OCI-LY3 (cell line): ENCODE results near the gene GSTA2.

Experiments
- EZH2phosphoT487 ChIP-seq: fragments of 200-600 bp; shearing (Covaris generic); IDR thresholded peaks from 2 replicates; pipeline ENCODE4 v1.6.1; 2018; ENCODE audit warnings: antibody characterized with exemption, mixed run types, low read depth
- TF ChIP-seq, protein P1 (sequence below): fragments of 200-600, 300-600 bp; sonication (generic); IDR thresholded peaks from 2 replicates; pipeline ENCODE4 v1.5.1; 2014; ENCODE audit warnings: antibody characterized with exemption, low read length, low read depth

DNA sequence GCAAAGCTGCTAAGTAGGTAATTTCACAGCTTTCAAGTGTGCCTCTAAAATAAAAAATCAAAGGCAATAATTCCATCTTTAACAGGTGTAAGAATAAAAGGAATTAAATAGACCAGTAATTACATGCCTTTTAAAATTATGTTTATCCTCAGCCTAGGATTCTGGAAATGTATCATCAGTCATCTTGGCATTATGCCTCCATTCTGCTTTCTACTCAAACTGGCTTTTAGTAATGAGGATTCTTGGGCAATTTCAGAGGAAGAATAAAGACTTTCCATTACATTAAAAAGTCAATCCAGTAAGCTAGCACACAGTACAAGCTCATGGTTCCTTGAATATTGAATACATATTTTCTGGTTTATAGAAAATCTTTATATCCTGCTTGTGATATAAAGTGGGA is 44.7 kb downstream of the GSTA2 start:
- TF ChIP-seq, protein P1, sequence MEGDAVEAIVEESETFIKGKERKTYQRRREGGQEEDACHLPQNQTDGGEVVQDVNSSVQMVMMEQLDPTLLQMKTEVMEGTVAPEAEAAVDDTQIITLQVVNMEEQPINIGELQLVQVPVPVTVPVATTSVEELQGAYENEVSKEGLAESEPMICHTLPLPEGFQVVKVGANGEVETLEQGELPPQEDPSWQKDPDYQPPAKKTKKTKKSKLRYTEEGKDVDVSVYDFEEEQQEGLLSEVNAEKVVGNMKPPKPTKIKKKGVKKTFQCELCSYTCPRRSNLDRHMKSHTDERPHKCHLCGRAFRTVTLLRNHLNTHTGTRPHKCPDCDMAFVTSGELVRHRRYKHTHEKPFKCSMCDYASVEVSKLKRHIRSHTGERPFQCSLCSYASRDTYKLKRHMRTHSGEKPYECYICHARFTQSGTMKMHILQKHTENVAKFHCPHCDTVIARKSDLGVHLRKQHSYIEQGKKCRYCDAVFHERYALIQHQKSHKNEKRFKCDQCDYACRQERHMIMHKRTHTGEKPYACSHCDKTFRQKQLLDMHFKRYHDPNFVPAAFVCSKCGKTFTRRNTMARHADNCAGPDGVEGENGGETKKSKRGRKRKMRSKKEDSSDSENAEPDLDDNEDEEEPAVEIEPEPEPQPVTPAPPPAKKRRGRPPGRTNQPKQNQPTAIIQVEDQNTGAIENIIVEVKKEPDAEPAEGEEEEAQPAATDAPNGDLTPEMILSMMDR = no peak
- TF ChIP-seq EZH2phosphoT487 = no peak
